Peyer's patch (tissue), 4 donors: ENCODE data around the gene UBE2H.

Experiments
- CTCF ChIP-seq, 6 experiments: fragments of 450-650 bp in 4 of 6; fragments of 200-600 bp in 2 of 6; sonication (generic) in 1 of 6; IDR thresholded peaks; one replicate each; pipeline ENCODE4 v1.5.1; 2017 to 2019; ENCODE audit warnings: antibody characterized with exemption in 6 of 6, mild to moderate bottlenecking in 3 of 6, moderate library complexity in 1 of 6
- POLR2A ChIP-seq, 2 donors: fragments of 450-650 bp; IDR thresholded peaks; one replicate each; pipeline ENCODE4 v1.5.1; 2017; ENCODE audit warnings: antibody characterized with exemption in 2 of 2, mild to moderate bottlenecking in 2 of 2, moderate library complexity in 2 of 2

DNA sequence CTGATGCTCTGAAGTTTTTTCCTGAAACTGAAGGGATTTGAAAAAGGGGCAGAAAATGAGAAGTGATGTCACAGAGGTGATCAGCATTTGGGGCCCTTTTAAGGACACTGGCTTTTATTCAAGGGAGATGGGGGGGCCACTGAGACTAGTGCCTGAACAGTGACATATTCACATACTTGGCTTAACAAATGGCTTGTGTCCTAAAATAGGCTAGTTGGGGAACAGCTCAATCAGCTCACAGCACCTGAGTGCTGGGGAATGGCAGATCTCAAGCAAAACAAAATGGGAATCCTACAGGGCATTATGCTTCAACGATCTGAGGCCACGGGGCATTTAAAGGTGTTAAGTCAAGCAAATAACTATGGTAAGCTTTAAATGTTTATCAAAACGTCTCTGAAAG, 90.1 kb downstream of the UBE2H start:
- TF ChIP-seq CTCF (IDR thresholded peaks at IDR 0.05) (no peak), POLR2A (IDR thresholded peaks at IDR 0.05) (no peak)
